ENCODE results near the gene SPATA7.

The SPATA7 gene

GRCh38 chr14:88351966-88352691 is 33.3 kb upstream of the SPATA7 start:
- no peaks in the 10 kb centered on the region for H3K36me3 ChIP-seq
- no peaks in the 10 kb centered on the region for H3K27me3 ChIP-seq
- no peak overlapping the region for H3K4me3 ChIP-seq (ENCODE audit: low read depth, low read length)
- no peak for TF ChIP-seq CTCF (IDR thresholded peaks at IDR 0.05; ENCODE audit: low read depth, low read length)
- no peak for DNase-seq
- no peaks in the 10 kb centered on the region; the same call in 1 of the 2 replicates for H3K4me1 ChIP-seq
- H3K9me3 ChIP-seq, result no peaks in the 10 kb centered on the region

GRCh38 chr14:88352698-88353097 is 32.8 kb upstream of the SPATA7 start:
- no peaks in the 10 kb centered on the region for H3K36me3 ChIP-seq
- no peak for TF ChIP-seq CTCF (IDR thresholded peaks at IDR 0.05; ENCODE audit: low read depth, low read length)
- H3K4me3 ChIP-seq (ENCODE audit: low read depth, low read length), result no peak overlapping the region
- H3K9me3 ChIP-seq, result no peaks in the 10 kb centered on the region
- H3K4me1 ChIP-seq, result no peaks in the 10 kb centered on the region; the same call in 1 of the 2 replicates
- no peak for DNase-seq
- no peaks in the 10 kb centered on the region for H3K27me3 ChIP-seq

- DNase-seq, result no peak
- H3K36me3 ChIP-seq, result no peaks in the 10 kb centered on the region
- no peak overlapping the region for H3K4me3 ChIP-seq (ENCODE audit: low read depth, low read length)
- no peak for TF ChIP-seq CTCF (IDR thresholded peaks at IDR 0.05; ENCODE audit: low read depth, low read length)
- H3K9me3 ChIP-seq, result no peaks in the 10 kb centered on the region
- H3K4me1 ChIP-seq, result no peaks in the 10 kb centered on the region; the same call in 1 of the 2 replicates
- H3K27me3 ChIP-seq, result no peaks in the 10 kb centered on the region; the same call in 1 of the 2 replicates
Observed at GRCh38 chr14:88354358-88354757, 31.1 kb upstream of the SPATA7 start.

- Histone ChIP-seq H3K4me3 (ENCODE audit: low read depth, low read length) (no peak overlapping the region), H3K27me3 (peaks cover 2% of the 10 kb centered on the region; the same call in 1 of the 2 replicates), H3K4me1 (no peaks in the 10 kb centered on the region), H3K36me3 (no peaks in the 10 kb centered on the region), H3K9me3 (no peaks in the 10 kb centered on the region)
- no peak for TF ChIP-seq CTCF (IDR thresholded peaks at IDR 0.05; ENCODE audit: low read depth, low read length)
- no peak for DNase-seq
Observed at GRCh38 chr14:88359500-88359899, 26.0 kb upstream of the SPATA7 start.

GRCh38 chr14:88363644-88364043 is 21.8 kb upstream of the SPATA7 start:
- TF ChIP-seq CTCF (IDR thresholded peaks at IDR 0.05; ENCODE audit: low read depth, low read length), result no peak
- no peak for DNase-seq
- Histone ChIP-seq H3K27me3 (peaks cover 2% of the 10 kb centered on the region; the same call in 1 of the 2 replicates), H3K9me3 (no peaks in the 10 kb centered on the region), H3K4me3 (ENCODE audit: low read depth, low read length) (no peak overlapping the region), H3K36me3 (no peaks in the 10 kb centered on the region), H3K4me1 (no peaks in the 10 kb centered on the region)

- Histone ChIP-seq H3K36me3 (no peaks in the 10 kb centered on the region), H3K4me1 (no peaks in the 10 kb centered on the region), H3K4me3 (ENCODE audit: low read depth, low read length) (no peak overlapping the region), H3K27me3 (0 out of 2 replicates have a peak, but pooled peaks cover 2% of the 10 kb centered on the region), H3K9me3 (no peaks in the 10 kb centered on the region)
- DNase-seq, result no peak
- no peak for TF ChIP-seq CTCF (IDR thresholded peaks at IDR 0.05; ENCODE audit: low read depth, low read length)
Observed at GRCh38 chr14:88364710-88365413, 20.6 kb upstream of the SPATA7 start.
